OCI-LY7 (cell line): ENCODE data around the gene CUL2. TPM values are rescaled to one million over a fixed set of nuclear protein-coding genes. Genes with fewer than 3 reads are reported as not detected.
"Not testable (repeated sequence)": the region's sequence is repeated elsewhere in the genome, so short reads cannot be mapped to it uniquely, and the experiment has no call there.

Experiments
- BruUV-seq: library from RNA; stranded (reverse); fragments of 400-500 nt; replicated peaks from 2 replicates; lab custom pipeline; 2021; lab: Mats Ljungman, UMichigan
- CTCF ChIA-PET: fragments of 300-600 bp; sonication (Branson Sonifier 250); formaldehyde crosslinking; loops from one replicate; lab custom pipeline; 2022; ENCODE audit warnings: antibody characterized with exemption; ENCODE audit not compliant: unreplicated experiment; lab: Charles Lee
- POLR2A ChIA-PET: fragments of 300-600 bp; sonication (Branson Sonifier 250); formaldehyde crosslinking; loops from one replicate; lab custom pipeline; 2022; ENCODE audit warnings: antibody characterized with exemption; lab: Charles Lee
- DNase-seq: peaks from one replicate; pipeline ENCODE4 v3.0.0-alpha.2; 2015; ENCODE audit warnings: low spot score
- H2AFZ ChIP-seq: fragments of 200-600 bp; sonication (generic), shearing (Covaris generic); 2 replicates; pipeline ENCODE4 v1.6.1; 2014; ENCODE audit warnings: mild to moderate bottlenecking, antibody characterized with exemption, low read length, moderate library complexity
- H3K27ac ChIP-seq: fragments of 200-600 bp; sonication (generic); 2 replicates; pipeline ENCODE4 v1.5.1; 2014; ENCODE audit warnings: mixed run types, low read depth, mild to moderate bottlenecking, moderate library complexity, low read length, inconsistent platforms; ENCODE audit not compliant: poor library complexity, severe bottlenecking
- H3K36me3 ChIP-seq: fragments of 200-600 bp; sonication (generic); 2 replicates; pipeline ENCODE4 v1.6.1; 2014; ENCODE audit warnings: mild to moderate bottlenecking, antibody characterized with exemption, low read length, moderate library complexity, mixed read lengths; ENCODE audit not compliant: insufficient read depth
- H3K4me1 ChIP-seq: fragments of 200-600 bp; sonication (generic); 2 replicates; pipeline ENCODE4 v1.5.1; 2014; ENCODE audit warnings: mild to moderate bottlenecking, low read length; ENCODE audit not compliant: insufficient read depth, poor library complexity, severe bottlenecking
- H3K4me2 ChIP-seq: fragments of 200-600 bp; sonication (generic); 2 replicates; pipeline ENCODE4 v1.6.1; 2014; ENCODE audit warnings: mild to moderate bottlenecking, low read length
- H3K4me3 ChIP-seq: fragments of 200-600 bp; sonication (generic); 2 replicates; pipeline ENCODE4 v1.5.1; 2014; ENCODE audit warnings: mild to moderate bottlenecking, low read depth, low read length; ENCODE audit not compliant: poor library complexity, severe bottlenecking
- H3K79me2 ChIP-seq: fragments of 200-600 bp; sonication (generic); 2 replicates; pipeline ENCODE4 v1.6.1; 2016; ENCODE audit warnings: low read depth, mild to moderate bottlenecking, low read length, moderate library complexity, mixed read lengths; ENCODE audit not compliant: insufficient read depth
- H3K9me2 ChIP-seq: fragments of 200-600 bp; sonication (generic); 2 replicates; pipeline ENCODE4 v1.6.1; 2016; ENCODE audit warnings: mild to moderate bottlenecking, low read length, mixed read lengths; ENCODE audit not compliant: insufficient read depth
- H3K9me3 ChIP-seq: fragments of 200-600 bp; sonication (generic); 2 replicates; pipeline ENCODE4 v1.6.1; 2014; ENCODE audit warnings: mild to moderate bottlenecking, mixed run types, low read length, mixed read lengths
- H4K20me1 ChIP-seq: fragments of 200-600 bp; sonication (generic); 2 replicates; pipeline ENCODE4 v1.6.1; 2014; ENCODE audit warnings: mild to moderate bottlenecking, antibody characterized with exemption, low read length, moderate library complexity, mixed read lengths; ENCODE audit not compliant: insufficient read depth
- CTCF ChIP-seq: fragments of 200-600 bp; sonication (generic); conservative IDR thresholded peaks from 2 replicates; pipeline ENCODE4 v1.5.1; 2014; ENCODE audit warnings: mild to moderate bottlenecking, antibody characterized with exemption, low read length, moderate library complexity, mixed read lengths
- EZH2phosphoT487 ChIP-seq: fragments of 200-600 bp; sonication (generic); IDR thresholded peaks from 2 replicates; pipeline ENCODE4 v1.6.1; 2018; ENCODE audit warnings: low read depth, borderline replicate concordance, mild to moderate bottlenecking, mixed run types, antibody characterized with exemption, low read length, moderate library complexity, mixed read lengths
- intact Hi-C: fragments of 100-400 bp; cut with micrococcal nuclease; formaldehyde crosslinking; loops from one replicate; pipeline ENCODE4 v1.10.0; 2022; ENCODE audit not compliant: unreplicated experiment
- total RNA-seq, 2 experiments: library from RNA; depleted of rRNA in 1 of 2; stranded (reverse); fragments of >200 nt in 1 of 2; shearing (Covaris generic) in 1 of 2; gene quantifications; 2 replicates each; pipeline ENCODE4 v1.2.3, GENCODE V29; 2014 to 2022

The CUL2 gene
- total RNA-seq, 2 experiments from 2014 or later, result 25.5 to 40.4 TPM

- no peaks in the 10 kb centered on the region for H3K79me2 ChIP-seq
- no peak overlapping the region for H3K4me3 ChIP-seq
- TF ChIP-seq CTCF, result no peak
- TF ChIP-seq EZH2phosphoT487, result no peak
- ChIA-PET POLR2A (no interaction called here), CTCF (no interaction called here)
- no TSS peak for BruUV-seq
- H3K9me3 ChIP-seq, result no peaks in the 10 kb centered on the region
- H3K27ac ChIP-seq, result no peak overlapping the region
- intact Hi-C loops, result no loop called here
- H3K4me1 ChIP-seq, result no peaks in the 10 kb centered on the region
- DNase-seq, result no peak
- H4K20me1 ChIP-seq, result no peaks in the 10 kb centered on the region
- H3K4me2 ChIP-seq, result no peak overlapping the region
- no peaks in the 10 kb centered on the region for H3K9me2 ChIP-seq
- H2AFZ ChIP-seq, result no peak overlapping the region
- H3K36me3 ChIP-seq, result no peaks in the 10 kb centered on the region
Measured at GRCh38 chr10:34979938-34980337, 110.2 kb downstream of the CUL2 start.

- no peaks in the 10 kb centered on the region for H4K20me1 ChIP-seq
- no peak overlapping the region for H3K4me3 ChIP-seq
- intact Hi-C loops, result no loop called here
- no peak overlapping the region for H2AFZ ChIP-seq
- CTCF ChIA-PET, result no interaction called here
- no peaks in the 10 kb centered on the region for H3K4me1 ChIP-seq
- no peaks in the 10 kb centered on the region for H3K9me2 ChIP-seq
- no peaks in the 10 kb centered on the region for H3K79me2 ChIP-seq
- 0 out of 2 replicates have a peak, but pooled peaks cover 3% of the 10 kb centered on the region for H3K9me3 ChIP-seq
- TF ChIP-seq CTCF, result no peak
- TF ChIP-seq EZH2phosphoT487, result no peak
- no TSS peak for BruUV-seq
- H3K4me2 ChIP-seq, result no peak overlapping the region
- H3K27ac ChIP-seq, result no peak overlapping the region
- no peak for DNase-seq
- POLR2A ChIA-PET, result no interaction called here
- H3K36me3 ChIP-seq, result no peaks in the 10 kb centered on the region
Measured at GRCh38 chr10:34978080-34978479, 112.1 kb downstream of the CUL2 start.

GRCh38 chr10:34976380-34976910, 113.7 kb downstream of the CUL2 start:
- intact Hi-C loops, H3K79me2 ChIP-seq, H3K36me3 ChIP-seq, CTCF ChIA-PET, H3K4me3 ChIP-seq, H3K27ac ChIP-seq, BruUV-seq, POLR2A ChIA-PET, H2AFZ ChIP-seq, H4K20me1 ChIP-seq, DNase-seq, H3K4me1 ChIP-seq, H3K4me2 ChIP-seq, H3K9me2 ChIP-seq, H3K9me3 ChIP-seq: not testable (repeated sequence)

GRCh38 chr10:34974364-34975065, 115.6 kb downstream of the CUL2 start:
- H3K4me3 ChIP-seq, H4K20me1 ChIP-seq, CTCF ChIA-PET, H3K36me3 ChIP-seq, intact Hi-C loops, H3K9me2 ChIP-seq, H3K4me1 ChIP-seq, H3K79me2 ChIP-seq, H2AFZ ChIP-seq, H3K4me2 ChIP-seq, BruUV-seq, POLR2A ChIA-PET, H3K9me3 ChIP-seq, DNase-seq, H3K27ac ChIP-seq: not testable (repeated sequence)

- H3K9me3 ChIP-seq, H3K4me1 ChIP-seq, H3K79me2 ChIP-seq, H3K36me3 ChIP-seq, H3K4me3 ChIP-seq, H3K9me2 ChIP-seq, DNase-seq, H2AFZ ChIP-seq, CTCF ChIA-PET, H3K4me2 ChIP-seq, intact Hi-C loops, H3K27ac ChIP-seq, BruUV-seq, H4K20me1 ChIP-seq: not testable (repeated sequence)
- POLR2A ChIA-PET, result interaction anchor here (0.6 kb wide), 1 partner anchor 36 kb away, joined by 3 read pairs; no protein-coding TSS in a partner anchor
Measured at GRCh38 chr10:34973757-34974156, 116.4 kb downstream of the CUL2 start.
